ENCODE results near the gene IRF8. TPM values are rescaled to one million over a fixed set of nuclear protein-coding genes. Genes with fewer than 3 reads are reported as not detected.
"Not testable (repeated sequence)": the region's sequence is repeated elsewhere in the genome, so short reads cannot be mapped to it uniquely, and the experiment has no call there.

IRF8 gene
- total RNA-seq: 112 TPM
- long read RNA-seq, transcript IRF8-201 (9 exons, 3,030 nt): major isoform, 357 of 412 reads
- long read RNA-seq, partial matches to known transcripts: 35 of 412 reads
- long read RNA-seq, other reads (novel, unspliced or antisense): 17 of 412 reads

DNA sequence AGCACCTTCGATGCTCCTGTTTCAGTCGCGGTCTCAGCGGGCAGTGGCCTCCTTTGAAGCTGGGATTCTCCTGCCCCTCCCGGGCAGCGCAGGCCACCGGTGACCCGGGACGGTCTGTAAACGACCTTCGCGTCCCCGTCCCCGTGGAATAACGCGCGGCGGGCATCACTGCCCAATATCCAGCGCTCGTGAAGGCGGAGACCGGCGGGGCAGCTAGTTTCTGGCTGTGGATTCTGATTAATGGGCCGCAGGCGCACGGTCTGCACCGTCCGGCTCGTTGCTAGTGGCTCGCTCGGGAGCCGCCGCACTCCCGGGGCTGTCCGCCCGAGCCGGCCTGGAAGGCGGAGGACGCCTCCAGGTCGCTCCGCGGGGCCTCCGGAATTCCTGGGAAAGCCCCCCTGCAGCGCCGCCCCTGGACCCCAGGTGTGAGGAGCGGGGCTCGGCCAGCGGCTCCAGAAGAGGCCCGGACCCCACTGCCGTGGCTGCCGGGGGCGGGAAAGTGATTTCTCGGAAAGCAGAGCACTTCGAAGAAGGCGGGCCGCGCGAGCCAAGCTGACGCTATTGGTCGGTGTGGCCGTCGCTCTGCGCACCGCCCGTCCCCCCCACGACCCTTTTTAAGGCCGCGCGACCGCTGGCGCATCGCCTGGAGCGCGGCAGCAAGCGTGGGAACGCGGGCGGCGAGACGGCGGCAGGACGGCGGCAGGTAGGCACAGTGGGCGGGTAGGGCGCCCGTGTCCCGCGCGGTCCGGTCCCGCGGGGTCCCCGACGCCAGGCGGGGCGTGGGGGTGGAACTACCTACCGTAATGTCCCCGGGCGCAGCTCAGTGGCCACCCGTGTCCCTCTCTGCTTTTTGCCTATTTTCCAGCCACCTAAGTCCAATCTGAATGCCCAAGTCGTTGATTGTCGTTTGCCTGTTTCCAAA, at the start of gene IRF8:
IRF8 (plus strand) TSS at position 642 of the 922 bp plus-strand sequence. CDS start 3,854 bp downstream, outside the sequence.
- DNase-seq (ENCODE audit: low spot score): peak; percentile 93

DNA sequence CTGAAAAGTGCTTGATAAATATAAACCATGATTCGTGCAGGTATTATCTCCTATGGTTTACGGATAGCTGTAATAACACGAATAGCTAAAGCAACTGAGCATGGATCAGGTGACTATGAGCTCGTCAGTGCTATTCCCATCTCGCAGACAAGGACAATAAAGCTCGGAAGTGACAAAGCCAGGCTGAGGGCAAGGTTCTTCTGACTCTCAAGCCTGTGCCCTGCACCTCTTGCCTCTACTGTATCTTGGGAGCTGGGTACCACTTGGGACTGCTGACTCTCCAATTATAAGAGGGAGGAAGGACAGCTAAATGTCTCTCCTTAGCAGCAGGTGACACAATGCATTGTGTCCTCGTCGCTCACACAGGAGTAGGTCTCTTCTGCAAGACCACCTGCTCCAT, 49.6 kb upstream of the IRF8 start:
- no peak for DNase-seq (ENCODE audit: low spot score)

DNA sequence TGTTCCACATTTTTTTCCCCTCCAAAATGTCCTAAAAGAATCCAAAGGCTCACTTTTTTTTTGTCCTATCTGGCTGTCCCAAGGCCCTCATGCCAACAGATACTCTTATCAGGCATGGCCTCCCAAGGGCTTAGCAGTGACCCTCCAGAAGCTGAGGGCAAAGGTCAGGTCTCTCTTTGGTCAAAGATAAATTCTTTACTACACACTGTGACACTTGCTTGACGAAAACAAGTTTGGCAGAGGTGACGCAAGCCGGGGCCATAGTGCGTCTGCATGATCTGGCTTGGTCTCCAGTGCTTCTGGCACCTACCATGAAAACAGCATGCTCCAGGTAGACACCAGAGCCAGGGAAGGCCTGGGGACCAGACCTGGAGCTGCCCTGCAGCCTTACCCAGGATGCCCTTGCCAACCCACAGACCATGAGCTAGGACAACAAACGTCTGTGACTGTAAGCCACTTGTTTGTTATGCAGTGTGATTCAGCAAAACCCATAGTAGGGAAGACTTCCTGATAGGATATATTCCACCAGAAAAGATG, 48.5 kb upstream of the IRF8 start:
- no peak for DNase-seq (ENCODE audit: low spot score)

DNA sequence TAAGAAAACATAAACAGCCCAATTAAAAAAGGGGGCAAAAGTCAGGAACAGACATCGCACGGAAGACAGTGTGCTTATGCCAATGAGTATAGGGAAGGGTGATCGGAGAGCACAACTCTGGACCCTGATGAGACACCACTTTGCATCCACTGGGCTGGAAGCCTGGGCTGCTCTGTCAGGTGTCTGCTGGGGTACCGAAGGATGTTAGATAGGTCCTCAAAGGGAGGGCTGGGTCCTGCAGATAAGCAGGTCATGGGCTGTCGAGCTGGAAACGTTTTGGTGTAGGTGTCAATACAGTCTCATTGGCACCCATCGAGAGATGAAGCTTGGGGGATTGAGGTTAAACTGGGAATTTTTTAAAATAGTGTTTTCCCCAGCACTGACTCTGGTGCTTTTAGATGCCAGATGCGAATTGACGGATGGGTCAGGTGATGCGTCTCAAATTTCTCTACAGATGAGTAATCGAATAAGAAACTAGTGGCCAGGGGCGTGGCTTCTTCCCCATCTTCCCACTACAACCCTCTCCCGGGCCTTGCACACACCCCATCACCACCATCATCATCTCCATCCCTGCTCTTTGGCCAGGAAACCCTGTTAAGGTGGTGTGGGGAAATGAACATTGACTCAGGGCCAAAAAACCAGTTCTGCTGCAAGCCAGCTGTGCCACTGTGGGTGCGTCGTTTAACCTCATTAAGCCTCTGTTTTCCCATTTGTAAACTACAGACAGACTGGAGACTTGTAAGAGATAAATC, 47.8 kb upstream of the IRF8 start:
- DNase-seq (ENCODE audit: low spot score): peak; percentile 55

DNA sequence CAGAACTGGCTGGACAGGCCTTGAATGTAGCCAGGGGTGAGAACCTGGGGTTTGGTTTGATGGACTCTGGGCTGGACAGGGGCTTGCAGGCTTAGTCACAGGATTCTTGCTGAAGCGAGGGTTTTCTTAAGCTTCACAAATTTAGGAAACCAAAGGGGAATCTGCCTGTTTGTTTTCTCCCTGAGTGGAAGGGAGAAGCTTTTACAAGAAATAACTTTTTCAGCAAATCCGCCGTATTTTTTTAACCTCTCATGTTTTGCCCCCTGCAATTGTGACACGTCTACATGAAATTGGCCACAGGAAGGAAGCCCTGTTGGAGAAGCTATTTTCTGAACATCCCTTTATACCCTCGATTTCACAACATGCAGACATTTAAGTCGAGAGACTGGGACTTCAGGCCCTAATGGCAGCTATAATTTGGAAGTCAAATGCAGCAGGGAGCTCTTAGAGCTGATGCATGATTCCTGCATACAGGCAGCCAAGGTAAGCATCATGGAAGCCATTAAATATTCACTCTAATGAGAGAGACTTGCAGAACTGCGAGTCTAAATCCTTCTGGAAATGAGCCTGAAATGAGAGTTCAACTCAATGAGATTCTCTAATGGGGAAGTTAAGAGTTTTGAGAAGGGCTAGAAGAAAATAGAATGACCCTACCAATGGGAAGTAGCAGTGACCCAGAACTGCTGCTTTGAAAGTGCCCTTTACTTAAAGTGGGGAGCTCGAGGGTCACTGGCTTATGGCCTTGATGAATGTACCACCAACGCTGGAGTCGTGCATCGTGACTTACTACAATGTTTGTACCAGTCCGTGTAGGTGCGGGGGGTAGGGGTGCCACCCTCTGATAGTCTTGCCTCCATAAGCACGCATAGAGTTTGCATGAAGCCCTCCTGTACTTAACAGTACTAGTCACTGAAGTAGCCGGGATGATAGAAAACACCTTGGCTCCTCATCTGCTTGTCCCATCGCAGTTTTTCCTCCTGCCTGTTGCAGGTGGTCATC, 45.1 kb upstream of the IRF8 start:
- DNase-seq (ENCODE audit: low spot score): peak; percentile 67

- DNase-seq (ENCODE audit: low spot score): no peak
These were observed 44.0 kb upstream of the IRF8 start for GRCh38 chr16:85854935-85855334.

DNA sequence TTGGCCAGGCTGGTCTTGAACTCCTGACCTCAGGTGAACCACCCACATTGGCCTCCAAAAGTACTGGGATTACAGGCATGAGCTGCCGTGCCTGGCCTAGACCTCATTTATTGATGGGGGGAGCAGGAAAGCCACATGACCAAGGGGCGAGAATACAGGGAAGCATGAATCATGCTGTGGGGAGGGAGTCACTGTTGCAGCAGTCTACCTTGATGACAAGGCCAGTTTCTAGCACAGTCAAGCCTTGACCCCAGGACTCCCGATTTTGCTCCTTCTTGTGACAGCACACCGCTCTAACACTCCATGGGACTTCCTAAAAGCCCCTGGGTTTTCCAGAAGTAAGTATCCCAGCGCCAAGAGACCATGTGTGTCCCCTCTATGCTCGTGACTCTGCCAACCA, 42.9 kb upstream of the IRF8 start:
- DNase-seq (ENCODE audit: low spot score): no peak

- DNase-seq (ENCODE audit: low spot score): no peak
These were observed 42.4 kb upstream of the IRF8 start for GRCh38 chr16:85856585-85856984.

DNA sequence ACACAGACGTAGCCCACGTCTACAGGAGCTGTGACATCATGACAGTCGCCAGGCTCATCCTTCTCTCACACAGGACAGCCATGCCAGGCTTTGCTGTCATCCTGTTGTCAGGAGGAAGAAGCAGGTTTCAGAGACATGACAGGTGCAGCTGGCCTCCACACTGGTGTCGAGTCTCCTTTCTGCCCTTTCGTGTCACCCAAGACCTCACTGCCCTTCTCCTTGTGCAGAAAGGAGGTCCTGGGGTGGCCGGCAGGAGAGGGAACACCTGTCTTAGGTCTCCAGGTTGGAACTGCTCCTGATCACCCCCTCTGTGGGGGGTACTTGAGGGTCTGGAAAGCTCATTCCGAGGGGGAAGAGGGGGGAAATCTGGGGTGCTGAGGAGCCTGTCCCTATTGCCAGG, 41.6 kb upstream of the IRF8 start:
- peak; percentile 81 for DNase-seq (ENCODE audit: low spot score)

DNA sequence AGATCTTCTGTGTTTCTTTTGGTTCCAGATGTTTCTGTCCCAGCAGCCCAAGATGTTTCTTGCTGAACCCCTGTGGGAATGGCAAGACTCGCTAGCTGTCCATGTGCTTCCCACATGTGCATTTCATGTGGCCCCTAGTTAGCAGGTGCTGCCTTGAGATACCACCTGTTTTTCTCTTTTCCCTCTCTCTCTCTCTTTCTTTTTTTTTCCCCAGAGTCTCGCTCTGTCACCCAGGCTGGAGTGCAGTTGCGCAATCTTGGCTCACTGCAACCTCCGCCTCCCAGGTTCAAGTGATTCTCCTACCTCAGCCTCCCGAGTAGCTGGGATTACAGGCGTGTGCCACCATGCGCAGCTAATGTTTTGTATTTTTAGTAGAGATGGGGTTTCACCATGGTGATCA, 40.4 kb upstream of the IRF8 start:
- DNase-seq (ENCODE audit: low spot score): not testable (repeated sequence)

GRCh38 chr16:85858984-85859817, 39.8 kb upstream of the IRF8 start:
- DNase-seq (ENCODE audit: low spot score): no peak

- DNase-seq (ENCODE audit: low spot score): no peak
These were observed 39.2 kb upstream of the IRF8 start for GRCh38 chr16:85859818-85860125.

GRCh38 chr16:85860413-85861094, 38.4 kb upstream of the IRF8 start:
- no peak for DNase-seq (ENCODE audit: low spot score)

DNA sequence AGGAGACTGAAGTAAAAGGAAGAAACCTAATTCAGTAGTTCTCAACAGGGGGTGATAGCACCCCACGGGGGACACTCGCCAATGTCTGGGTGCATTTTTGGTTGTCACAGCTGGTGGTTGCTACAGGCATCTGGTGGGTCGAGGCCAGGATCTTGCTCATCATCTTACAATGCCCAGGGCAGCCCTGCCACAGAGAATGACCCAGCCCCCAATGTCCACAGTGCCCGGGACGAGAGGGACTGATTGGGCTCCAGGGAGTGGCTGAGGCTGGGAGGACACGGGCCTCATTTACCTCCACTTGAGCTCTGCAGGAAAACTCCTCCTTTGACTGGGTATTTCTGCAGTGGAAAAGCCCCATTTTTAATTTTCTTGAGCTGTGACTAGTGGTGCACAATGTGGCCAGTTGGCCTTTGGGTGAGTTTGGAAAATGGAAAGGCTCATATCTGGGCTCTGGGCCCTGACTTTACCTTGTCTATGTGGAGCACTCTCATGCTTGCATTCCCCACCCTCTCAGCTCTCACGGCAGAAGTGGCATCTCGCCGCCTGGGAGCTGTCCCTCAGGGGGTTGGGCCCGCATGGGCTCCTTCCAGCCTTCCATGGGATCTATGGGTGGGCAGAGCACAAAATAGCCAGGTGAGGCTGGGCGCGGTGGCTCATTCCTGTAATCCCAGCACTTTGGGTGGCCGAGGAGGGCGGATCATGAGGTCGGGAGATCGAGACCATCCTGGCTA, 37.7 kb upstream of the IRF8 start:
- DNase-seq (ENCODE audit: low spot score): no peak

- no peak for DNase-seq (ENCODE audit: low spot score)
These were observed 36.2 kb upstream of the IRF8 start for GRCh38 chr16:85862476-85863383.

GRCh38 chr16:85863384-85863774, 35.6 kb upstream of the IRF8 start:
- no peak for DNase-seq (ENCODE audit: low spot score)

- DNase-seq (ENCODE audit: low spot score): no peak
These were observed 34.0 kb upstream of the IRF8 start for GRCh38 chr16:85864965-85865364.

Data from mesenteric fat pad (tissue), 1 donor.